ENCODE measurements around the gene ZSWIM1. TPM values are rescaled to one million over a fixed set of nuclear protein-coding genes. Genes with fewer than 3 reads are reported as not detected.

ZSWIM1 gene
- total and polyA plus RNA-seq, 2 of the 13 experiments (the other 11 are each of a cell fraction or from before 2014, with no cell fraction given): 9.5 to 11.7 TPM

DNA sequence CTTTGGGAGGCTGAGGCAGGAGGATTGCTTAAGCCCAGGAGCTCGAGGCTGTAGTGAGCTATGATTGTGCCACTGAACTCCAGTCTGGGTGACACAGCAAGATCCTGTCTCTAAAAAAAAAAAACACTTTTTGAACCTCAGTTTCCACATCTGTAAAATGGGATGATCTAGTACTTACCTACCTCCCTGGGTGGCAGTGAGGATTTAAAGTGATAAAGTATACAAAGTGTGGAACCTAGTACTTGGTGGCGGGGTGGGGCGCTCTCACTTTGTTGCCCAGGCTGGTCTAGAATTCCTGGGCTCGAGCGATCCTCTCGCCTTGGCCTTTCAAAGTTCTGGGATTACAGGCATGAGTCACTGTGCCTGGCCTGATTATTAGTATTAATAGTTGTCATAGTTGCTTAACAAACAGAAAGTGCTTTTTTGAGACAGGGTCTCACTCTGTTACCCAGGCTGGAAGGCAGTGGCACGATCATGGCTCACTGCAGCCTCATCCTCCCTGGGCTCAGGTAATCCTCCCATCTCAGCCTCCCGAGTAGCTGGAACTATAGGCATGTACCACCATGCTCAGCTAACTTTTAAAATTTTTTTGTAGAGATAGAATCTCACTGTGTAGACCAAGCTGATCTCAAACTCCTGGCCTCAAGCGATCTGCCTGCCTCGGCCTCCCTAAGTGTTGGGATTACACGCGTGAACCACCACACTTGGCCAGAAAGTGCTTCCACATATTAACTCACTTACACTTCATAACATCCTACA, 37.9 kb downstream of the ZSWIM1 start (continued):
- TF ChIP-seq, protein P1, sequence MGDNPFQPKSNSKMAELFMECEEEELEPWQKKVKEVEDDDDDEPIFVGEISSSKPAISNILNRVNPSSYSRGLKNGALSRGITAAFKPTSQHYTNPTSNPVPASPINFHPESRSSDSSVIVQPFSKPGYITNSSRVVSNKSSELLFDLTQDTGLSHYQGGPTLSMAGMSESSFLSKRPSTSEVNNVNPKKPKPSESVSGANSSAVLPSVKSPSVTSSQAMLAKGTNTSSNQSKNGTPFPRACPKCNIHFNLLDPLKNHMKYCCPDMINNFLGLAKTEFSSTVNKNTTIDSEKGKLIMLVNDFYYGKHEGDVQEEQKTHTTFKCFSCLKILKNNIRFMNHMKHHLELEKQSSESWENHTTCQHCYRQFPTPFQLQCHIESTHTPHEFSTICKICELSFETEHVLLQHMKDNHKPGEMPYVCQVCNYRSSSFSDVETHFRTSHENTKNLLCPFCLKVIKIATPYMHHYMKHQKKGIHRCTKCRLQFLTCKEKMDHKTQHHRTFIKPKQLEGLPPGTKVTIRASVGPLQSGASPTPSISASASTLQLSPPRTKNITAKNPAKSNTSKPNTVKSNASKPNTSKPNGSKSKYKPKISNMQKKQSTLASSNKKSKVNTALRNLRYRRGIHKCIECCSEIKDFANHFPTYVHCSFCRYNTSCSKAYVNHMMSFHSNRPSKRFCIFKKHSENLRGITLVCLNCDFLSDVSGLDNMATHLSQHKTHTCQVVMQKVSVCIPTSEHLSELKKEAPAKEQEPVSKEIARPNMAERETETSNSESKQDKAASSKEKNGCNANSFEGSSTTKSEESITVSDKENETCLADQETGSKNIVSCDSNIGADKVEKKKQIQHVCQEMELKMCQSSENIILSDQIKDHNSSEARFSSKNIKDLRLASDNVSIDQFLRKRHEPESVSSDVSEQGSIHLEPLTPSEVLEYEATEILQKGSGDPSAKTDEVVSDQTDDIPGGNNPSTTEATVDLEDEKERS (CRISPR knock-in tag; IDR thresholded peaks at IDR 0.05): peak; percentile 53; the same call in 1 of the 2 replicates
- TF ChIP-seq ZNF607 (CRISPR knock-in tag; IDR thresholded peaks at IDR 0.05; ENCODE audit: borderline replicate concordance): no peak
- no peak for TF ChIP-seq U2AF2 (IDR thresholded peaks at IDR 0.05; ENCODE audit: low read depth, low read length)
- 0 out of 2 replicates have a peak, but pooled peaks have one; percentile 32 for TF ChIP-seq ARID2 (CRISPR knock-in tag; IDR thresholded peaks at IDR 0.05; ENCODE audit: borderline replicate concordance)
- 0 out of 2 replicates have a peak, but pooled peaks have one; percentile 7 for TF ChIP-seq ZNF234 (CRISPR knock-in tag; conservative IDR thresholded peaks at IDR 0.05)
- peak; percentile 83 for TF ChIP-seq ADNP (CRISPR knock-in tag; IDR thresholded peaks at IDR 0.05)
- TF ChIP-seq NR2F2 (IDR thresholded peaks at IDR 0.05; ENCODE audit: borderline replicate concordance, low read depth): no peak
- TF ChIP-seq ZMYM2 (CRISPR knock-in tag; IDR thresholded peaks at IDR 0.05): peak; percentile 70; the same call in 1 of the 2 replicates
- TF ChIP-seq ELF1 (CRISPR knock-in tag; IDR thresholded peaks at IDR 0.05): no peak
- TF ChIP-seq ZNF646 (CRISPR knock-in tag; IDR thresholded peaks at IDR 0.05): no peak
- TF ChIP-seq REST (IDR thresholded peaks at IDR 0.05; ENCODE audit: borderline replicate concordance in 1 of 2, low read depth in 1 of 2, low read length in 2 of 2): no peak
